Stimulated activated CD8-positive, alpha-beta memory T cell treated with anti-CD3 and anti-CD28 coated beads, Interleukin-4, amount 100 ng/mL, for 1 hour (primary cell): ENCODE measurements around the gene RNF8.
"Not testable (repeated sequence)": the region's sequence is repeated elsewhere in the genome, so short reads cannot be mapped to it uniquely, and the experiment has no call there.

Source experiments
- DNase-seq, 2 donors: peaks; one replicate each; pipeline ENCODE4 v3.0.0-alpha.2; 2020; ENCODE audit warnings: low read depth in 2 of 2, low spot score in 1 of 2

Gene RNF8

DNA sequence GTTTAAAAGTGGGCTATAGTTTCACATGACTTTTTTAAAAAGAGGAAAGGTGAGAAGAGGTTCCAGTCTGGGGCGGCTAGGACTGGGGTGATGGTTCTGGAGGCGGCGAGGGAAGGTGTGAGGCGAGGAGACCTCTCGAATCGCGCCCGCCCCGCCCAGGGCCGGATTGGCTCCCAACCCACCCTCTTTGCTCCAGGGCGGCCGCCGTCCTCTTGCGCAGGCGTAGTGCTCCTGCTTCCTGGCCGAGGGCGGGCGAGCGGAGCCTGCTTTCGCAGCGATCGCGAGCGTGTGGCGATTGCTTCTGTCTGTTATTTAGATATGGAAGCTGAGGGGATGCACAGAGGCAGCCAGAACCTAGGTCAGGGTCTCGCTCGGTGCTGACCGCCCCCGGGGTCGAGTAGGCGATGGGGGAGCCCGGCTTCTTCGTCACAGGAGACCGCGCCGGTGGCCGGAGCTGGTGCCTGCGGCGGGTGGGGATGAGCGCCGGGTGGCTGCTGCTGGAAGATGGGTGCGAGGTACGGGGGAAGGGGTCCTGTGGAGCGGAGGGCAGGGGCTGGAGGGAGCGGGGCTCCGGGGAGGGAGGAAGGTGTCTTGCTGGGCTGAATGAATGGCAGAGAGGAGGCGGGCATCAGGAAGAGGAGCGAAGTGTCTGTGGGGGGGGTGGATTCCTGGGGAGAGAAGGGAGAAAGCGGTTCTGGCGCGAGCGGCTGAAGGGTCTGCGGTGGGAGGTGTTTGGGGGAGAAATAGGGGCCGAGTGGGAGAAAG, at the start of gene RNF8:
Gene RNF8 (plus strand): TSS at position 223 of the 765 bp plus-strand sequence. CDS start 182 bp downstream, at position 405.
- DNase-seq, result peak; percentile 66 to 78

DNA sequence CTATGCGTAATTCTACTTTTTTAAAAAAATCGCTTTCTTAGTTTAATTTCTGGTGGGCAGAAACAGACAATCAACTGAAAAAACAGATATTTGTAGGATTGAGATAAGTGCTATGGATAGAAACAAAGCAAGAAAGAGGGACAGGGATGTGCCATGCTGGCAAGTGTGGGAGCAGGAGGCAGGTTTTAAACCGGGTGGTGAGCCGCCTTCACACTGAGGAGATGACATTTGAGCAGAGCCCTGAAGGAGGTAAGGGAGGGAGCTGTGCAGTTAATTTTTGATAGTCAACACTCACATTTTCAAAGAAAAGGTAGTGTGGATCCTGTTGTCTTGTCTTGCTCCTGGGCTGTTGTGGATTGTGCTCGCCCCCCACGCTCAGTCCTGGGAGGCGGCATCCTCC, 49.0 kb upstream of the RNF8 start:
- no peak for DNase-seq

DNA sequence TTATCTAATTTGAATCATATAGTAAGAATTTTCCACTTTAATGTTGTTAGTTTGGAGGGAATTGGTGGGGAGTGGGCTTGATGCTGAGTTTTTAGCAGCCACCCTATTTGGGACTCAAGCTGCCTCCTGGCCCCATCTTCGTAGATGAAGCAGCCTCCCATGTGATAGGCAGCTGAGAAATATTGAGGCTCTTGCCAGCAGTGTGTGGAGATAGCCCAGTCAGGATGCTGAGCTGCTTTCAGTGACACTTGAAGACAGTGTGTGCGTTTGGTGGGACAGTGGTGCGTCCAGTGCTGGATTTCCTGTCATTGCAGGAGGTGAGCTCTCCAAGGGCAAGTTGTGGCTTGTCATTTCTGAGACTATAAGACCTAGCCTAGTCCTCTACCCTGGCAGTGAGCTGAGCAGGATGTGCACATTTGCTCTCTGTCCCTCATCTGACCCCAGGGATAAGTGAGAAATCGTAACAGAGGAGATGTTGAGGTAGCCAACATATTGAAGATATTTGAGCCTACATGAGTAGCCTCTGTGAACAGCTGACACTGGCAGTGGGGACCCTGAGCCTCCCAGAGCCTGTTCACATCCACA, 47.9 kb upstream of the RNF8 start:
- DNase-seq, result no peak

GRCh38 chr6:37306624-37307222, 47.1 kb upstream of the RNF8 start:
- no peak for DNase-seq

DNA sequence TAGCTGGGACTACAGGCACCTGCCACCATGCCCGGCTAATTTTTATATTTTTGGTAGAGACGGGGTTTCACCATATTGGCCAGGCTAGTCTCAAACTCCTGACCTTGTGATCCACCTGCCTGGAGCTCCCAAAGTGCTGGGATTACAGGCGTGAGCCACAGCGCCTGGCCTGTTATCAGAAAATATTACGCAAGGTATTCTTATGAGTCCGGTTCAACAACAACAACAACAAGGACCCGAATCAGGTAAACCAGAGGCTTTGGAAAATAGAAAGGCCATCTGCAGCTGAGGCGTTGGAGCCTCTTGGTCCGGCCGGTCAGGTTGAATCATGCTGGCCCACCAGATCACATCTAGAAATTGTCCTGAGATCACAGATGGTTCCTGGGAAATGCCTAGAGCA, 46.3 kb upstream of the RNF8 start:
- DNase-seq, result not testable (repeated sequence)

DNA sequence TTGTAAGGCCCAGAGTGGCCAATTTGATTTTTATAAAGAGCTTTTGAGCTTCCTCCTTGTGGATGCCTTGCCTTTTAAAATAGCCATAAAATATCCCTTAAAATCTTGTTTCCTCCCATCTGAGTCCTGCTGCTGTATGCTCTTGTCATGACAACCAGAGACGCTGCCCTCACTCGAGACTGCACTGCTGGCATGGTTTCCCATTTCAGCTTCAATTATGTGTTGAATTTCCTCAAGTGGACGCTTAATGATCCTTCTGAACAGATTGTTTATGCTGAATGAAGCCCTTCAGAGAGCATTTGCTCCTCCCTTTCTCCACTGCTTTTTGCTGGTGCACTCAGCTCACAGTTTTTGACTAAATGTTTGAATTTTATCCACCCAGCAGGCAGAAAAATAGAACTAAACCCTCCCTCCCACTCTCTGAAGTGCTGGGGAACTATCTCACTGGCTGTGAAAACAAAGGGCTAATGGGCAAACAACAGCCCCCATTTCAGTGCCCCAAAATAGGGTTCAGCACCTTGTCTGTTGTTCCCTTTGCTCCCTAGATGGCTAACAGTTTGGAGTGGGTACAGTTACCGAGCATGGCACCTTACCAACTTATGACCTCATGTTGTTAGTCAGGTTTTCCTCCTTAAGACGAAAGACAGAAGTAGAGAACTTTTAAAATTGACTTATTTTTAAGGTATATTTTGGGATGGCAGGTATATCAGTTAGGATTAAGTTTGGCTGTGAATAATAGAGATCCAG, 45.5 kb upstream of the RNF8 start:
- no peak for DNase-seq

GRCh38 chr6:37309046-37309445, 44.7 kb upstream of the RNF8 start:
- DNase-seq, result no peak

DNA sequence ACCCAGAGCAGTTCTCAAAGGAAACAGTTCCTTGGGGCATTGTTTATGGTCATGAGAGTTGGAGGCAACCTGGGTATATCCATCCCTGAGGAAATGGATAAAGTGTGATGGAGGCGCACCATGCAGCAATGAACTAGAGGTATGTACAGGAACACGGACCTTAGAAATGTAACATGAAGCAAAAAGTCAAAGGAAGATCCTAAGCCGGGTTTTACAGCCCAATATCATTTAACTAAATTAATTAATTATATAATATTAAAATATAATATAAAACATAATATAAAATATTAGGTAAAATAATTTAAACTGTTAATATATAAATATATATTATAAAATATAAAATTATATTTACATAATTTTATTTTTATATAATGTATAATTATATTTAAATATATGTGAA, 44.1 kb upstream of the RNF8 start:
- DNase-seq, result no peak

GRCh38 chr6:37310966-37311365, 42.8 kb upstream of the RNF8 start:
- DNase-seq, result no peak

- no peak for DNase-seq
Observed at GRCh38 chr6:37311741-37312473, 41.9 kb upstream of the RNF8 start.

- no peak for DNase-seq
Observed at GRCh38 chr6:37313723-37314486, 39.9 kb upstream of the RNF8 start.

- no peak for DNase-seq
Observed at GRCh38 chr6:37314487-37315156, 39.2 kb upstream of the RNF8 start.

DNA sequence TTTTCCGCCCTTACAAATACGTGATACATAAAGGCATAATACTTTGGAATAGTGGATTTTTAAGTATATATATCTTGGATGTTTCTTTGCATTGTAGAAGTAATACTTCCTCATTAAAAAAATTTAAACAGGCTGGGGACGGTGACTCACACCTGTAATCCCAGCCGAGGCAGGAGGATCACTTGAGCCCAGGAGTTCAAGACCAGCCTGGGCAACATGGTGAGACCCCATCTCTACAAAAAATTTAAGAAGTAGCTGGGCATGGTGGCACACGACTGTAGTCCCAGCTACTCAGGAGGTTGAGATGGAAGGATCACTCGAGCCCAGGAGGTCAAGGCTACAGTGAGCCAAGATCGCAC, 38.6 kb upstream of the RNF8 start:
- DNase-seq, result no peak

DNA sequence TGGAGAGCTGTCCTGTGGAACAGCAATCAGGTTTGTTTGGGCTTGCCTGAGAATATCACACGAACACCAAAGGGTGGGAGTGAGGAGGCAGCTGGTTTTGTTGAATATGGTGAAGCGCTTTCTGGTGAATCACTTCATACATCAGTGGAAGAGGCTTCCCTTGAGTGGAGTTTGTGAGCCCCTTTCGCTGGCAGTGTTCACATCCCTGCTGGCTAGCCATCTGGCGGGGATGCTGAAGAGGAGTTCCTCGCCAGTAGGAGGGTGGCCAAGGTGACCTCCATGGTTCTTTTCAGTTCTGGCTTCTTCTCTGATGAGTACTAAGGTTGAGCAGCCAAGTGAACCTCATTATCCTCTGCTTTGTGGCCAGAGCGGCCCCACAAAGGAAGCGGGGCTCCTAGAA, 37.7 kb upstream of the RNF8 start:
- no peak for DNase-seq

GRCh38 chr6:37317312-37318038, 36.3 kb upstream of the RNF8 start:
- no peak for DNase-seq

GRCh38 chr6:37319156-37319555, 34.6 kb upstream of the RNF8 start:
- DNase-seq, result no peak

DNA sequence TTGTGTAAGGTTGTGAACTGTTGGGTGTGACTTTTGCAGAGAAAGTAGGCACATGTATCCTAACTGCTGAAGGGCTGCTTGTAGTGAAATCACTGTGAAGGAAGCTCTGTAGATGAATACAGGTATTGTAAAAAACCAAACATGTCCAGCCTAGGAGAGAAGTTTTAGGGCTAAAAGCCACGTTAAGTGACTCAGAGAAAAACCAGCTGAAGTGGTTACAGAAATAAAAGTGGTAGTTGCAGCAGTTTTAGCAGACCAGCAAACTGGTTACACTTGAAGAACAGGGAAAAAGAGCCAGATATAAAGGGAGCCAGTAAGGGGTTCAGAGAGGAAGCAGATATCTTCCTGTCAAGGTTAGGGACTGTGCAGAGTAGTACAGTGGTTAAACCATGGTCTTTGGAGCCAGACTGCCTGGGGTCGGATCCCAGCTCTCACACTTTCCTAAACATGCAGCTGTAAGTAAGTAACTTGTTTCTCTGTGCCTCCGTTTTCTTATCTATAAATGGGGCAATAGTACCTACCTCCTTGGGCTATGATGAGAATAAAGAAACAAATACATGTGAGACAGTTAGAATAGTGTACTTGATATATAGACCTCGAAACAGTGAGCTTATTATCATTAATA, 33.8 kb upstream of the RNF8 start:
- DNase-seq, result no peak

GRCh38 chr6:37320646-37321045, 33.1 kb upstream of the RNF8 start:
- DNase-seq, result no peak

- no peak for DNase-seq
Observed at GRCh38 chr6:37321101-37321500, 32.7 kb upstream of the RNF8 start.
